Measurements from ENCODE around the gene DBR1. TPM values are rescaled to one million over a fixed set of nuclear protein-coding genes. Genes with fewer than 3 reads are reported as not detected.

The DBR1 gene
- total and polyA plus RNA-seq, 9 donors: 8.5 to 16.0 (median 14.7) TPM

DNA sequence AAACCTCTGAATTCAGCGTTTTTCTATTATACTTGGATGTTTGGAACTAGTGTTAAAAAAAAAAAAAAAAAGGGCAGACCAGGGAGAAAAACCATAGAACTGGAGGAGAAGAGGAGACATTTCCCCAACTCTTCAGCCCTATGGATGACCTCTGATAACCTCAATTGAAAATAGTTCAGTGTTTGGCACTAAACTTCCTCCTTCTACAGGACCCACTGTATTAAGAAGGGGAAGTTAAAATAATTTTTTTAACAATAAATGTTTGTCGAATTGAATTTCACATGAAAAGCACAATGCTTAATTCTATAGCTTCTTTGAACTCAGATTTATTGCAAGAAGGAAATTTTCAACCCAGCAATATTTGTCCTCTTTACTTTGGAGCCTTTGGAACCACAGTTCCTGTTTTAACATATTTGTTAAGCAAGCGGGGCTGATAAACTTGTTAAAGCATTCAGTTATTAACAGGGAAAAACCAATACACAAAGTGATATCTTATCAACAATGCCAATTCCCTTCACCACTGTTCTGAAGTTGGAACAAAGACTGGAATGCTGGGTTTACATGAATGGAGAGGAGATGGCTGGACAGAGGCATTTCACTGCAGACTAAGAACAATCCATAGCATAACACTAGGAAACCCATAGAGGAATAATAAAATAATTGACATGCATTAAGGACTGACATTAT is 39.4 kb downstream of the DBR1 start:
- no peaks in the 10 kb centered on the region for H3K27me3 ChIP-seq
- TF ChIP-seq CTCF (IDR thresholded peaks at IDR 0.05): no peak
- no peak for TF ChIP-seq POLR2A (IDR thresholded peaks at IDR 0.05)
- no peak for TF ChIP-seq EP300 (IDR thresholded peaks at IDR 0.05)
- DNase-seq: no peak
- H3K36me3 ChIP-seq: no peaks in the 10 kb centered on the region
- no peak overlapping the region for H3K27ac ChIP-seq
- no peak overlapping the region for H3K4me3 ChIP-seq
- 76 to 84% (median 78%) methylated on average over 3 of the region's 3 CpGs for WGBS, 3 donors
- H3K4me1 ChIP-seq (ENCODE audit: insufficient read depth): no peaks in the 10 kb centered on the region
- no peaks in the 10 kb centered on the region for H3K9me3 ChIP-seq
- intact Hi-C loops (cut with DNase I): no loop called here

DNA sequence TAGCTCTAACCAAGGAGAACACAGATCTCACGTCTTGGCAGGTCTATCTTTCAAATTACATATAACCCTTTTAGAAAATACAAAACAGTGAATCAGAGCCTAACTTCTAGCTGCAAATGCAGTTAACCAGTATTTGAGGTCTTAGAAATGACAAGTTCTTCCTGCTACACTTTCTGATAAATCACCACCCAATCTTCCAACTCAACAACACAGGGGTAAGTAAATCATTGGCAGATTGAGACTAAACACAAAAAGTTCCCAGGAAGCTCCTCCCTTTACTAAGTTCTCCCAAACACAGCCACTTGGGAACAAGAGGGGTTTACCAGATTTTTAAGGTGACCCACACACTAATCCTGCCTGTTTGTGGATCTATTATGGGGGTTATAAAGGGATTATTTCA is 42.5 kb downstream of the DBR1 start, which contains the start of gene A4GNT:
TSS of gene A4GNT (minus strand) at position 152 of the 400 bp plus-strand sequence. CDS start 1,134 bp downstream, outside the sequence.
- WGBS, 3 donors: 48 to 70% (median 52%) methylated on average over 1 of the region's 1 CpG

GRCh38 chr3:138127636-138128365 is 46.9 kb downstream of the DBR1 start:
- H3K27ac ChIP-seq: no peak overlapping the region
- H3K4me1 ChIP-seq (ENCODE audit: insufficient read depth): peaks cover 3% of the 10 kb centered on the region
- TF ChIP-seq EP300 (IDR thresholded peaks at IDR 0.05) (no peak), POLR2A (IDR thresholded peaks at IDR 0.05) (no peak), CTCF (IDR thresholded peaks at IDR 0.05) (no peak)
- intact Hi-C loops (cut with DNase I): loop anchor here in 1 of 4 donors (10.0 kb wide), 1 partner anchor 127 kb away; no protein-coding TSS in a partner anchor
- no peak for DNase-seq
- no peaks in the 10 kb centered on the region for H3K36me3 ChIP-seq
- H3K9me3 ChIP-seq: no peaks in the 10 kb centered on the region
- H3K4me3 ChIP-seq: no peak overlapping the region
- H3K27me3 ChIP-seq: no peaks in the 10 kb centered on the region
- WGBS, 3 donors: 79 to 94% (median 83%) methylated on average over 1 of the region's 1 CpG

More for the DNA sequence above, 42.5 kb downstream of the DBR1 start, which contains the start of gene A4GNT:
- Histone ChIP-seq H3K9me3 (no peaks in the 10 kb centered on the region), H3K4me3 (no peak within 1 kb of the TSS), H3K27ac (no peak within 1 kb of the TSS), H3K4me1 (ENCODE audit: insufficient read depth) (no peaks in the 10 kb centered on the region), H3K27me3 (no peaks in the 10 kb centered on the region), H3K36me3 (no peaks in the 10 kb centered on the region)
- no peak for TF ChIP-seq CTCF (IDR thresholded peaks at IDR 0.05)
- no peak for TF ChIP-seq EP300 (IDR thresholded peaks at IDR 0.05)
- no peak for TF ChIP-seq POLR2A (IDR thresholded peaks at IDR 0.05)
- no peak for DNase-seq
- intact Hi-C loops (cut with DNase I): no loop called here

- Histone ChIP-seq H3K4me1 (ENCODE audit: insufficient read depth) (peaks cover 3% of the 10 kb centered on the region), H3K9me3 (no peaks in the 10 kb centered on the region), H3K27ac (no peak overlapping the region), H3K27me3 (no peaks in the 10 kb centered on the region), H3K36me3 (no peaks in the 10 kb centered on the region), H3K4me3 (no peak overlapping the region)
- TF ChIP-seq POLR2A (IDR thresholded peaks at IDR 0.05) (no peak), CTCF (IDR thresholded peaks at IDR 0.05) (no peak), EP300 (IDR thresholded peaks at IDR 0.05) (no peak)
- 32 to 38% (median 34%) methylated on average over 5 of the region's 5 CpGs for WGBS, 3 donors
- intact Hi-C loops (cut with DNase I): loop anchor here in 1 of 4 donors (10.0 kb wide), 1 partner anchor 129 kb away; no protein-coding TSS in a partner anchor
- DNase-seq: no peak
Observed at GRCh38 chr3:138125548-138126221, 49.0 kb downstream of the DBR1 start.
